A549 (cell line): ENCODE measurements around the gene RBM3. TPM values are rescaled to one million over a fixed set of nuclear protein-coding genes. Genes with fewer than 3 reads are reported as not detected.
A peak's percentile ranks its signal among the peaks of the same experiment; 100 is the strongest.
"Not testable (repeated sequence)": the region's sequence is repeated elsewhere in the genome, so short reads cannot be mapped to it uniquely, and the experiment has no call there.

Source experiments
- ATAC-seq, 2 experiments: fragments of 200-7000 bp in 1 of 2; fragments of >200 bp in 1 of 2; cut with Nextera tagmentation in 1 of 2; cut with Tn5 transposase in 1 of 2; 3 replicates each; pipeline versions ENCODE4 v1.8.0 to v1.9.1; 2018 to 2020; ENCODE audit warnings: mild to moderate bottlenecking in 1 of 2, moderate library complexity in 1 of 2
- CTCF ChIA-PET: fragments of 300-600 bp; sonication (Branson Sonifier 250); formaldehyde crosslinking; extraction: SDS; loops from one replicate; lab custom pipeline; 2021; ENCODE audit warnings: antibody characterized with exemption, inconsistent platforms; lab: Yijun Ruan, JAX
- POLR2A ChIA-PET: fragments of 350-600 bp; formaldehyde crosslinking; extraction: SDS; loops from one replicate; lab custom pipeline; 2021; ENCODE audit warnings: antibody characterized with exemption, inconsistent platforms; lab: Yijun Ruan, JAX
- DNase-seq, 2 experiments: peaks; one replicate each; pipeline versions ENCODE4 v3.0.0 to v3.0.0-alpha.2; 2011 to 2016; ENCODE audit warnings: low read depth in 1 of 2, low spot score in 1 of 2
- FAIRE-seq: peaks from 2 replicates; lab custom pipeline; 2011; peaks lifted over from hg19 to GRCh38; lab: Jason Lieb, UNC
- H3K27ac ChIP-seq, 2 experiments: fragments of >200 bp; sonication (Bioruptor Twin); formaldehyde crosslinking; 3 replicates each; pipeline ENCODE4 v1.5.1; 2016 to 2017
- H3K4me1 ChIP-seq: fragments of >200 bp; sonication (Bioruptor Twin); formaldehyde crosslinking; 3 replicates; pipeline ENCODE4 v1.6.1; 2016
- H3K4me2 ChIP-seq: fragments of >200 bp; sonication (Bioruptor Twin); formaldehyde crosslinking; 3 replicates; pipeline ENCODE4 v1.6.1; 2016
- H3K4me3 ChIP-seq: fragments of >200 bp; sonication (Bioruptor Twin); formaldehyde crosslinking; 3 replicates; pipeline ENCODE4 v1.5.1; 2016
- H3K9me3 ChIP-seq: fragments of >200 bp; sonication (Bioruptor Twin); formaldehyde crosslinking; 3 replicates; pipeline ENCODE4 v1.6.1; 2016
- ATOH8 ChIP-seq: fragments of 250-450 bp; sonication (Bioruptor Pico); IDR thresholded peaks from 2 replicates; pipeline ENCODE4 v1.5.0; 2020; ENCODE audit warnings: low read depth, mild to moderate bottlenecking, moderate library complexity
- BHLHE40 ChIP-seq: IDR thresholded peaks from 2 replicates; pipeline ENCODE4 v1.6.1; 2012; ENCODE audit warnings: low read depth, low read length, inconsistent platforms
- CBX8 ChIP-seq: fragments of 200-600 bp; sonication (generic); IDR thresholded peaks from 2 replicates; pipeline ENCODE4 v1.6.1; 2016
- CHD4 ChIP-seq: fragments of 200-600 bp; sonication (generic); IDR thresholded peaks from 2 replicates; pipeline ENCODE4 v1.6.1; 2016; ENCODE audit warnings: antibody characterized with exemption, mild to moderate bottlenecking, borderline replicate concordance
- CTCF ChIP-seq: fragments of >200 bp; sonication (Bioruptor Twin); formaldehyde crosslinking; IDR thresholded peaks from 3 replicates; pipeline ENCODE4 v1.5.1; 2016
- FOSL2 ChIP-seq, 2 experiments: fragments of 450-650 bp in 1 of 2; fragments of >200 bp in 1 of 2; sonication (Bioruptor Twin) in 1 of 2; formaldehyde crosslinking; IDR thresholded peaks; 2 replicates each; pipeline versions ENCODE4 v1.5.0 to v1.6.1; 2016 to 2020; ENCODE audit warnings: mild to moderate bottlenecking in 1 of 2, moderate library complexity in 1 of 2
- HDAC2 ChIP-seq: fragments of 200-600 bp; sonication (generic); IDR thresholded peaks from 2 replicates; pipeline ENCODE4 v1.6.1; 2016
- HMGXB4 ChIP-seq: fragments of 250-450 bp; sonication (Bioruptor Pico); IDR thresholded peaks from 2 replicates; pipeline ENCODE4 v1.5.0; 2021; ENCODE audit warnings: mild to moderate bottlenecking, moderate library complexity, borderline replicate concordance
- JUN ChIP-seq, 2 experiments: fragments of >200 bp; sonication (Bioruptor Twin); formaldehyde crosslinking; IDR thresholded peaks; 2 replicates in 1 of 2; 3 replicates in 1 of 2; pipeline ENCODE4 v1.6.1; 2016 to 2017
- JUNB ChIP-seq: fragments of >200 bp; sonication (Bioruptor Twin); formaldehyde crosslinking; IDR thresholded peaks from 2 replicates; pipeline ENCODE4 v1.6.1; 2016
- KDM5A ChIP-seq: fragments of 200-600 bp; sonication (generic); IDR thresholded peaks from 2 replicates; pipeline ENCODE4 v1.6.1; 2016; ENCODE audit warnings: antibody characterized with exemption, mild to moderate bottlenecking
- MAFK ChIP-seq: fragments of 450-650 bp; IDR thresholded peaks from 2 replicates; pipeline ENCODE4 v1.6.1; 2014; ENCODE audit not compliant: partially characterized antibody
- POLR2AphosphoS2 ChIP-seq: conservative IDR thresholded peaks from 2 replicates; pipeline ENCODE4 v1.6.1; 2012; ENCODE audit warnings: low read length, improper control_type of control experiment, inconsistent platforms
- RAD21 ChIP-seq, 2 experiments: fragments of >200 bp in 1 of 2; sonication (Bioruptor Twin) in 1 of 2; formaldehyde crosslinking in 1 of 2; IDR thresholded peaks in 1 of 2; conservative IDR thresholded peaks in 1 of 2; 2 replicates in 1 of 2; 3 replicates in 1 of 2; pipeline ENCODE4 v1.6.1; 2012 to 2018; ENCODE audit warnings: inconsistent platforms in 1 of 2
- RARB ChIP-seq: fragments of 250-450 bp; sonication (Bioruptor Pico); IDR thresholded peaks from 2 replicates; pipeline ENCODE4 v1.8.0; 2021; ENCODE audit warnings: mild to moderate bottlenecking, moderate library complexity
- REST ChIP-seq: fragments of 200-600 bp; sonication (generic); IDR thresholded peaks from 2 replicates; pipeline ENCODE4 v1.6.1; 2016; ENCODE audit warnings: antibody characterized with exemption, mild to moderate bottlenecking, moderate library complexity
- SMC3 ChIP-seq: fragments of >200 bp; sonication (Bioruptor Twin); formaldehyde crosslinking; IDR thresholded peaks from 3 replicates; pipeline ENCODE4 v1.6.1; 2018; ENCODE audit warnings: inconsistent platforms
- TP53 ChIP-seq: fragments of 250-450 bp; sonication (Bioruptor Pico); IDR thresholded peaks from 2 replicates; pipeline ENCODE4 v1.5.0; 2021; ENCODE audit warnings: mild to moderate bottlenecking, moderate library complexity
- USF2 ChIP-seq: fragments of 450-650 bp; IDR thresholded peaks from 2 replicates; pipeline ENCODE4 v1.6.1; 2014; ENCODE audit warnings: antibody characterized with exemption
- ZC3H11A ChIP-seq: fragments of 450-650 bp; IDR thresholded peaks from 2 replicates; pipeline ENCODE4 v1.6.1; 2014; ENCODE audit warnings: antibody characterized with exemption, mild to moderate bottlenecking
- ZSCAN20 ChIP-seq: fragments of 250-450 bp; sonication (Bioruptor Pico); IDR thresholded peaks from 2 replicates; pipeline ENCODE4 v1.8.0; 2022; ENCODE audit warnings: mild to moderate bottlenecking, moderate library complexity
- WGBS: methylation state at CpG from one replicate; pipeline ENCODE4 v1.1.6; 2017; ENCODE audit errors: missing lambda C conversion rate; 5-methylcytosine and 5-hydroxymethylcytosine counted together
- polyA plus RNA-seq, 4 experiments: library from polyadenylated mRNA; depleted of rRNA in 3 of 4; stranded (reverse); fragments of >200 nt; fragmentation: RNase III in 1 of 4; extraction: RNeasy Plus Mini Kit Qiagen cat#74134 plus additional on column Dnase treatment in 1 of 4; gene quantifications; 2 replicates in 3 of 4; 3 replicates in 1 of 4; pipeline ENCODE4 v1.2.3, GENCODE V29; 2011 to 2017

The RBM3 gene
- polyA plus RNA-seq, 2 of the 4 experiments (the other 2 are of a cell fraction), result 337 to 353 TPM

GRCh38 chrX:48574270-48575266 lies at the start of gene RBM3 (continued):
- TF ChIP-seq CTCF (peak; percentile 28; the same call in 2 of the 3 replicates), ATOH8 (CRISPR knock-in tag) (no peak), ZSCAN20 (CRISPR knock-in tag) (no peak), POLR2AphosphoS2 (0 out of 2 replicates have a peak, but pooled peaks have one; percentile 46), HMGXB4 (CRISPR knock-in tag) (0 out of 2 replicates have a peak, but pooled peaks have one; percentile 42), MAFK (no peak), JUN (IDR thresholded peaks at IDR 0.05) (peak; percentile 77 to 94; a peak in 4 of 5 replicates), TP53 (CRISPR knock-in tag) (peak; percentile 85; the same call in 1 of the 2 replicates), FOSL2 (IDR thresholded peaks at IDR 0.05) (no peak), FOSL2 (CRISPR knock-in tag; IDR thresholded peaks at IDR 0.05) (no peak), CHD4 (no peak), RARB (CRISPR knock-in tag) (peak; percentile 92), ZC3H11A (no peak), KDM5A (no peak), HDAC2 (no peak), BHLHE40 (no peak), RAD21 (conservative IDR thresholded peaks at IDR 0.05 in 1 of 2, IDR thresholded peaks at IDR 0.05 in 1 of 2) (no peak), SMC3 (no peak), USF2 (peak; percentile 74), REST (no peak), CBX8 (no peak), JUNB (no peak)

- FAIRE-seq, POLR2A ChIA-PET, H3K27ac ChIP-seq, H3K9me3 ChIP-seq, DNase-seq, H3K4me2 ChIP-seq, H3K4me1 ChIP-seq, ATAC-seq, H3K4me3 ChIP-seq: not testable (repeated sequence)
- WGBS, result 90% methylated on average over 8 of the region's 8 CpGs
- CTCF ChIA-PET, result interaction anchor here (1.0 kb wide), 1 partner anchor 32 kb away, joined by 4 read pairs; no protein-coding TSS in a partner anchor
Measured at GRCh38 chrX:48525853-48526252, 48.4 kb upstream of the RBM3 start.
